Measurements from ENCODE around the gene YIPF4.
"Not testable (repeated sequence)": the region's sequence is repeated elsewhere in the genome, so short reads cannot be mapped to it uniquely, and the experiment has no call there.

Gene YIPF4

DNA sequence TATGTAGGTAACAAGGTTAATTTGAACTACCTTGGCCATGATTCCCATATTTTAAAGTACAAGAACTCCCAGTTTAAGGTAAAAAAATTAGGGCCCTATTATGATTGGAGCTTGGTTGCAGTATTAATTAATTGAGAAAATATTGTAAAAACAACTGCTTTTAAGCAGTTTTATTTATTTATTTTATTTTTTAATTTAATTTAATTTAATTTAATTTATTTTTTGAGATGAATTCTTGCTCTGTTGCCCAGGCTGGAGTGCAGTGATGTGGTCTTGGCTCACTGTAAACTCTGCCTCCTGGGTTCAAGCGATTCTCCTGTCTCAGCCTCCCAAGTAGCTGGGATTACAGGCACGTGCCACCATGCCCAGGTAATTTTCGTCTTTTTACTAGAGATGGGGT lies 88.0 kb downstream of the YIPF4 start:
- DNase-seq (ENCODE audit: low read depth, low spot score) = not testable (repeated sequence)
